HEK293 (cell line): Measurements from ENCODE around the gene GGPS1.

Experiments used
- BCL6B ChIP-seq: fragments of 450-650 bp; formaldehyde crosslinking; IDR thresholded peaks from 2 replicates; pipeline ENCODE4 v1.5.1; 2017; ENCODE audit warnings: missing biosample characterization, missing genetic modification characterization
- EGR2 ChIP-seq: fragments of 450-650 bp; formaldehyde crosslinking; IDR thresholded peaks from 2 replicates; pipeline ENCODE4 v1.5.1; 2016; ENCODE audit warnings: low read depth, missing biosample characterization, missing genetic modification characterization
- HOXA7 ChIP-seq: sonication (generic); formaldehyde crosslinking; IDR thresholded peaks from 2 replicates; pipeline ENCODE4 v1.8.1; 2022; ENCODE audit warnings: missing genetic modification reagents, borderline replicate concordance
- IKZF3 ChIP-seq: fragments of 450-650 bp; IDR thresholded peaks from 2 replicates; pipeline ENCODE4 v1.5.0; 2018; ENCODE audit warnings: missing biosample characterization, mild to moderate bottlenecking, missing genetic modification characterization, moderate library complexity
- KLF9 ChIP-seq: fragments of 450-650 bp; formaldehyde crosslinking; IDR thresholded peaks from 2 replicates; pipeline ENCODE4 v1.5.1; 2016; ENCODE audit warnings: missing biosample characterization, missing genetic modification characterization, low read depth
- MZF1 ChIP-seq: fragments of 450-650 bp; formaldehyde crosslinking; IDR thresholded peaks from 2 replicates; pipeline ENCODE4 v1.5.1; 2017; ENCODE audit warnings: missing biosample characterization, missing genetic modification characterization, borderline replicate concordance
- SCRT2 ChIP-seq: fragments of 450-650 bp; formaldehyde crosslinking; IDR thresholded peaks from 2 replicates; pipeline ENCODE4 v1.5.1; 2016; ENCODE audit warnings: missing biosample characterization, missing genetic modification characterization
- ZBTB26 ChIP-seq: fragments of 450-650 bp; formaldehyde crosslinking; optimal IDR thresholded peaks from 2 replicates; pipeline ENCODE3; 2016; ENCODE audit warnings: missing biosample characterization, mild to moderate bottlenecking, missing genetic modification characterization
- ZEB2 ChIP-seq: fragments of 450-650 bp; formaldehyde crosslinking; IDR thresholded peaks from 2 replicates; pipeline ENCODE4 v1.5.1; 2016; ENCODE audit warnings: missing biosample characterization, missing genetic modification characterization
- ZFP69B ChIP-seq: fragments of 450-650 bp; formaldehyde crosslinking; IDR thresholded peaks from 2 replicates; pipeline ENCODE4 v1.5.1; 2016; ENCODE audit warnings: missing biosample characterization, missing genetic modification characterization
- ZIC2 ChIP-seq: fragments of 450-650 bp; formaldehyde crosslinking; IDR thresholded peaks from 2 replicates; pipeline ENCODE4 v1.5.1; 2016; ENCODE audit warnings: missing biosample characterization, missing genetic modification characterization
- ZNF10 ChIP-seq: fragments of 450-650 bp; formaldehyde crosslinking; IDR thresholded peaks from 2 replicates; pipeline ENCODE4 v1.5.1; 2017; ENCODE audit warnings: missing biosample characterization, missing genetic modification characterization
- ZNF112 ChIP-seq: fragments of 450-650 bp; formaldehyde crosslinking; IDR thresholded peaks from 2 replicates; pipeline ENCODE4 v1.5.0; 2017; ENCODE audit warnings: missing biosample characterization, missing genetic modification characterization
- ZNF114 ChIP-seq: fragments of 450-650 bp; formaldehyde crosslinking; IDR thresholded peaks from 2 replicates; pipeline ENCODE4 v1.5.0; 2017; ENCODE audit warnings: missing biosample characterization, missing genetic modification characterization
- ZNF184 ChIP-seq: fragments of 450-650 bp; IDR thresholded peaks from 2 replicates; pipeline ENCODE4 v1.5.1; 2018; ENCODE audit warnings: missing biosample characterization, mild to moderate bottlenecking, missing genetic modification characterization
- ZNF2 ChIP-seq: fragments of 450-650 bp; formaldehyde crosslinking; IDR thresholded peaks from 2 replicates; pipeline ENCODE4 v1.5.1; 2016; ENCODE audit warnings: missing biosample characterization, missing genetic modification characterization
- ZNF214 ChIP-seq: fragments of 450-650 bp; formaldehyde crosslinking; IDR thresholded peaks from 2 replicates; pipeline ENCODE4 v1.5.1; 2017; ENCODE audit warnings: missing biosample characterization, mild to moderate bottlenecking, missing genetic modification characterization, borderline replicate concordance
- ZNF292 ChIP-seq: fragments of 450-650 bp; formaldehyde crosslinking; IDR thresholded peaks from 2 replicates; pipeline ENCODE4 v1.5.1; 2016; ENCODE audit warnings: low read depth, missing biosample characterization, missing genetic modification characterization, borderline replicate concordance
- ZNF398 ChIP-seq: fragments of 450-650 bp; formaldehyde crosslinking; IDR thresholded peaks from 2 replicates; pipeline ENCODE4 v1.5.1; 2017; ENCODE audit warnings: missing biosample characterization, missing genetic modification characterization
- ZNF426 ChIP-seq: fragments of 450-650 bp; formaldehyde crosslinking; IDR thresholded peaks from 2 replicates; pipeline ENCODE4 v1.5.1; 2017; ENCODE audit warnings: missing biosample characterization, missing genetic modification characterization, mild to moderate bottlenecking, inconsistent platforms, moderate library complexity
- ZNF596 ChIP-seq: fragments of 450-650 bp; IDR thresholded peaks from 2 replicates; pipeline ENCODE4 v1.5.0; 2018; ENCODE audit warnings: missing biosample characterization, mild to moderate bottlenecking, missing genetic modification characterization, moderate library complexity
- ZNF600 ChIP-seq: fragments of 450-650 bp; formaldehyde crosslinking; IDR thresholded peaks from 2 replicates; pipeline ENCODE4 v1.5.1; 2016; ENCODE audit warnings: missing biosample characterization, missing genetic modification characterization
- ZNF623 ChIP-seq: fragments of 450-650 bp; formaldehyde crosslinking; IDR thresholded peaks from 2 replicates; pipeline ENCODE4 v1.5.1; 2016; ENCODE audit warnings: missing biosample characterization, missing genetic modification characterization
- ZNF645 ChIP-seq: fragments of 450-650 bp; formaldehyde crosslinking; IDR thresholded peaks from 2 replicates; pipeline ENCODE4; 2016; ENCODE audit warnings: missing biosample characterization, missing genetic modification characterization
- ZNF776 ChIP-seq: fragments of 450-650 bp; formaldehyde crosslinking; IDR thresholded peaks from 2 replicates; pipeline ENCODE4 v1.5.0; 2017; ENCODE audit warnings: missing biosample characterization, missing genetic modification characterization, borderline replicate concordance
- ZSCAN30 ChIP-seq: fragments of 450-650 bp; IDR thresholded peaks from 2 replicates; pipeline ENCODE4 v1.5.1; 2018; ENCODE audit warnings: missing biosample characterization, mild to moderate bottlenecking, missing genetic modification characterization, moderate library complexity
- ZSCAN4 ChIP-seq: fragments of 450-650 bp; formaldehyde crosslinking; IDR thresholded peaks from 2 replicates; pipeline ENCODE4 v1.5.1; 2017; ENCODE audit warnings: missing biosample characterization, missing genetic modification characterization
- ZXDB ChIP-seq: fragments of 450-650 bp; formaldehyde crosslinking; IDR thresholded peaks from 2 replicates; pipeline ENCODE4 v1.5.1; 2016; ENCODE audit warnings: missing biosample characterization, missing genetic modification characterization
- TF ChIP-seq, protein P1 (sequence below): fragments of 450-650 bp; formaldehyde crosslinking; IDR thresholded peaks from 2 replicates; pipeline ENCODE4 v1.5.1; 2016; ENCODE audit warnings: missing biosample characterization, missing genetic modification characterization
- TF ChIP-seq, protein P2 (sequence below): fragments of 450-650 bp; formaldehyde crosslinking; IDR thresholded peaks from 2 replicates; pipeline ENCODE4 v1.5.1; 2017; ENCODE audit warnings: missing biosample characterization, missing genetic modification characterization

GGPS1 gene

GRCh38 chr1:235328271-235329138 is at the start of gene GGPS1 (continued):
- TF ChIP-seq ZEB2 (tag by site-specific recombination) (peak; percentile 94), ZNF292 (tag by site-specific recombination) (no peak), ZNF776 (no peak), ZNF112 (tag by site-specific recombination) (no peak), HOXA7 (CRISPR knock-in tag) (no peak), ZNF10 (tag by site-specific recombination) (peak; percentile 64), ZNF623 (tag by site-specific recombination) (peak; percentile 32; the same call in 1 of the 2 replicates), ZNF2 (tag by site-specific recombination) (peak; percentile 96), ZNF114 (no peak), ZSCAN30 (no peak; the same call in 1 of the 2 replicates), ZIC2 (no peak), ZNF600 (peak; percentile 93), ZFP69B (tag by site-specific recombination) (0 out of 2 replicates have a peak, but pooled peaks have one; percentile 72), ZNF184 (no peak; the same call in 1 of the 2 replicates), SCRT2 (tag by site-specific recombination) (no peak), IKZF3 (tag by site-specific recombination) (peak; percentile 95), EGR2 (tag by site-specific recombination) (peak; percentile 94), ZNF398 (tag by site-specific recombination) (peak; percentile 91), ZBTB26 (no peak), ZNF426 (tag by site-specific recombination) (no peak), ZNF596 (tag by site-specific recombination) (peak; percentile 83), ZSCAN4 (0 out of 2 replicates have a peak, but pooled peaks have one; percentile 3), BCL6B (tag by site-specific recombination) (no peak), ZXDB (tag by site-specific recombination) (peak; percentile 95), ZNF645 (tag by site-specific recombination) (no peak), MZF1 (tag by site-specific recombination) (peak; percentile 94; the same call in 1 of the 2 replicates), ZNF214 (tag by site-specific recombination) (no peak), KLF9 (tag by site-specific recombination) (peak; percentile 80)
- TF ChIP-seq, protein P1, sequence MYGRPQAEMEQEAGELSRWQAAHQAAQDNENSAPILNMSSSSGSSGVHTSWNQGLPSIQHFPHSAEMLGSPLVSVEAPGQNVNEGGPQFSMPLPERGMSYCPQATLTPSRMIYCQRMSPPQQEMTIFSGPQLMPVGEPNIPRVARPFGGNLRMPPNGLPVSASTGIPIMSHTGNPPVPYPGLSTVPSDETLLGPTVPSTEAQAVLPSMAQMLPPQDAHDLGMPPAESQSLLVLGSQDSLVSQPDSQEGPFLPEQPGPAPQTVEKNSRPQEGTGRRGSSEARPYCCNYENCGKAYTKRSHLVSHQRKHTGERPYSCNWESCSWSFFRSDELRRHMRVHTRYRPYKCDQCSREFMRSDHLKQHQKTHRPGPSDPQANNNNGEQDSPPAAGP (tag by site-specific recombination) = peak; percentile 93; the same call in 1 of the 2 replicates
- TF ChIP-seq, protein P2, sequence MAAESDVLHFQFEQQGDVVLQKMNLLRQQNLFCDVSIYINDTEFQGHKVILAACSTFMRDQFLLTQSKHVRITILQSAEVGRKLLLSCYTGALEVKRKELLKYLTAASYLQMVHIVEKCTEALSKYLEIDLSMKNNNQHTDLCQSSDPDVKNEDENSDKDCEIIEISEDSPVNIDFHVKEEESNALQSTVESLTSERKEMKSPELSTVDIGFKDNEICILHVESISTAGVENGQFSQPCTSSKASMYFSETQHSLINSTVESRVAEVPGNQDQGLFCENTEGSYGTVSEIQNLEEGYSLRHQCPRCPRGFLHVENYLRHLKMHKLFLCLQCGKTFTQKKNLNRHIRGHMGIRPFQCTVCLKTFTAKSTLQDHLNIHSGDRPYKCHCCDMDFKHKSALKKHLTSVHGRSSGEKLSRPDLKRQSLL (tag by site-specific recombination) = no peak
